Measurements from ENCODE around the gene LRRC27.

DNA sequence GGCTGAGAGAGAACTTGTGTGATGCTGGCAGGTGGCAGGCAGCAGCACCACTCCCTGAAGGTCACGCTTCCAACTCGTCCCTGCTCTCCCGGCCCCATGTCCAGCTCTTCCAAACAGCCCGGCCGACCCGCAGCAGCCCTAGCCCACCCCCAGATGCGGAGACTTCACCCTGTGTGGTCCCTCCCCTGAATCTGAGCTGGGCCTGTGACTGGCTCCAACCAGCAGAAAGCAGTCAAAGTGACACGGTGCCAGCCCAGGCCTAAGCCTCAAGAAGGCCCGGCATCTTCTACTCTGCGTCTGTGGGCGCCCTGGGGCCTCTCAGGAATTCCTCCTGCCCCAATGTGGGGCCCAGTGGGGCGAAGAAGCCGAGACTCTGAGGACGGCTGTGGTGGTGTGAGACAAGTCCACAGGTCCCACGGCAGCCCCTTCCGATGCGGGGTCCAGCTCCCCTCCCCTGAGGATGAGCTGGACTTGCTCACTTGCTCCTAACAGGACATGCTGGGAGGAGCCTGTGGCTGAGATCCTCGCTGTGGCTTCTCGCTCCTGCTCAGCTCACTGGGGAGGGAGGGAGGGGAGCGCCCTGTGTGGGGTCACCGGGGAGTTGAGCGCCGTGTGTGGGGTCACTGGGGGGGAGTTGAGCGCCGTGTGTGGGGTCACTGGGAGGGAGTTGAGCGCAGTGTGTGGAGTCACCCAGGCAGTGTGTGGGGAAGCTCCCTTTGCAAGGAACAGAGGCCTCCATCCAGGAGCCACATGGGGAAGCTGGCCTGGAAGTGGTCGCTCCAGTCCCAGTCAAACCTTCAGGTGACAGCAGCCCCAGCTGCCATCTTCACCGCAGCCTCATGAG lies 33.7 kb upstream of the LRRC27 start:
- TF ChIP-seq, protein P1, sequence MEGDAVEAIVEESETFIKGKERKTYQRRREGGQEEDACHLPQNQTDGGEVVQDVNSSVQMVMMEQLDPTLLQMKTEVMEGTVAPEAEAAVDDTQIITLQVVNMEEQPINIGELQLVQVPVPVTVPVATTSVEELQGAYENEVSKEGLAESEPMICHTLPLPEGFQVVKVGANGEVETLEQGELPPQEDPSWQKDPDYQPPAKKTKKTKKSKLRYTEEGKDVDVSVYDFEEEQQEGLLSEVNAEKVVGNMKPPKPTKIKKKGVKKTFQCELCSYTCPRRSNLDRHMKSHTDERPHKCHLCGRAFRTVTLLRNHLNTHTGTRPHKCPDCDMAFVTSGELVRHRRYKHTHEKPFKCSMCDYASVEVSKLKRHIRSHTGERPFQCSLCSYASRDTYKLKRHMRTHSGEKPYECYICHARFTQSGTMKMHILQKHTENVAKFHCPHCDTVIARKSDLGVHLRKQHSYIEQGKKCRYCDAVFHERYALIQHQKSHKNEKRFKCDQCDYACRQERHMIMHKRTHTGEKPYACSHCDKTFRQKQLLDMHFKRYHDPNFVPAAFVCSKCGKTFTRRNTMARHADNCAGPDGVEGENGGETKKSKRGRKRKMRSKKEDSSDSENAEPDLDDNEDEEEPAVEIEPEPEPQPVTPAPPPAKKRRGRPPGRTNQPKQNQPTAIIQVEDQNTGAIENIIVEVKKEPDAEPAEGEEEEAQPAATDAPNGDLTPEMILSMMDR (IDR thresholded peaks at IDR 0.05) = no peak
- no peak for TF ChIP-seq POLR2A (IDR thresholded peaks at IDR 0.05)

All from Peyer's patch (tissue), 4 donors.